HCT116 (cell line): ENCODE data around the gene KIF13A. TPM values are rescaled to one million over a fixed set of nuclear protein-coding genes. Genes with fewer than 3 reads are reported as not detected.

Experiments used
- ATAC-seq: fragments of 200-7000 bp; cut with Tn5 transposase; 2 replicates; pipeline ENCODE4 v1.9.1; 2020; ENCODE audit warnings: mild to moderate bottlenecking, moderate library complexity
- BruUV-seq: library from RNA; stranded (reverse); fragments of 400-500 nt; replicated peaks from 2 replicates; lab custom pipeline; 2021; lab: Mats Ljungman, UMichigan
- CTCF ChIA-PET: fragments of 300-600 bp; sonication (Branson Sonifier 250); formaldehyde crosslinking; loops from one replicate; lab custom pipeline; 2021; ENCODE audit warnings: antibody characterized with exemption; lab: Charles Lee
- POLR2A ChIA-PET: fragments of 300-600, 350-600 bp; sonication (Branson Sonifier 250); formaldehyde crosslinking; loops from one replicate; lab custom pipeline; 2021; ENCODE audit warnings: antibody characterized with exemption; lab: Charles Lee
- RAD21 ChIA-PET, 2 experiments: fragments of 300-600 bp; sonication (Branson Sonifier 250); formaldehyde crosslinking; loops; one replicate each; lab custom pipeline; 2023; ENCODE audit warnings: low total read pairs in 2 of 2; ENCODE audit not compliant: uncharacterized antibody in 2 of 2, unreplicated experiment in 2 of 2, low non-redundant PET in 1 of 2; lab: Charles Lee
- DNase-seq: peaks from one replicate; pipeline ENCODE4 v3.0.0-alpha.2; 2010; ENCODE audit warnings: low read depth, low spot score
- H2AFZ ChIP-seq: fragments of 200-600 bp; shearing (Covaris generic), sonication (generic); 2 replicates; pipeline ENCODE4 v1.6.1; 2017; ENCODE audit warnings: low read depth, mixed run types, mixed read lengths, antibody characterized with exemption, low read length; ENCODE audit not compliant: poor library complexity, severe bottlenecking
- H3K27ac ChIP-seq: 2 replicates; pipeline ENCODE4 v1.5.1; 2012; ENCODE audit warnings: low read depth, low read length
- H3K27me3 ChIP-seq: fragments of 200-600 bp; sonication (generic); 2 replicates; pipeline ENCODE4 v1.6.1; 2016; ENCODE audit warnings: mixed run types, low read length, mixed read lengths; ENCODE audit not compliant: insufficient read depth
- H3K36me3 ChIP-seq, 2 experiments: fragments of 200-500 bp in 1 of 2; fragments of 200-600 bp in 1 of 2; sonication (Bioruptor generic) in 1 of 2; sonication (generic) in 1 of 2; 2 replicates each; pipeline versions ENCODE4 v1.5.1 to v1.6.1; 2014 to 2016; ENCODE audit warnings: low read length in 2 of 2, inconsistent platforms in 1 of 2, mixed read lengths in 1 of 2, mixed run types in 1 of 2; ENCODE audit not compliant: insufficient read depth in 2 of 2, control insufficient read depth in 1 of 2
- H3K4me1 ChIP-seq, 2 experiments: fragments of 200-600 bp in 1 of 2; sonication (generic) in 1 of 2; 2 replicates each; pipeline versions ENCODE4 v1.5.1 to v1.6.1; 2012 to 2017; ENCODE audit warnings: low read length in 2 of 2, inconsistent platforms in 1 of 2, mild to moderate bottlenecking in 1 of 2, mixed read lengths in 1 of 2, mixed run types in 1 of 2, moderate library complexity in 1 of 2; ENCODE audit not compliant: insufficient read depth in 2 of 2, control insufficient read depth in 1 of 2
- H3K4me2 ChIP-seq: fragments of 200-600 bp; sonication (generic); 2 replicates; pipeline ENCODE4 v1.6.1; 2017; ENCODE audit warnings: mixed run types, low read length, mixed read lengths
- H3K4me3 ChIP-seq, 2 experiments: fragments of 200-600 bp in 1 of 2; sonication (generic) in 1 of 2; replicated peaks in 1 of 2; 2 replicates each; pipeline ENCODE4 v1.5.1; 2011 to 2016; ENCODE audit warnings: low read length in 2 of 2, control low read depth in 1 of 2, low read depth in 1 of 2, mild to moderate bottlenecking in 1 of 2, mixed read lengths in 1 of 2, mixed run types in 1 of 2
- H3K79me2 ChIP-seq: fragments of 200-600 bp; sonication (generic); 2 replicates; pipeline ENCODE4 v1.6.1; 2017; ENCODE audit warnings: mild to moderate bottlenecking, mixed run types, low read length, moderate library complexity, mixed read lengths; ENCODE audit not compliant: insufficient read depth
- H3K9ac ChIP-seq: fragments of 200-600 bp; sonication (generic); 2 replicates; pipeline ENCODE4 v1.6.1; 2016; ENCODE audit warnings: low read length, mixed read lengths
- H3K9me2 ChIP-seq: fragments of 200-600 bp; sonication (generic), shearing (Covaris generic); 2 replicates; pipeline ENCODE4 v1.6.1; 2017; ENCODE audit warnings: mixed run types, mild to moderate bottlenecking, moderate library complexity; ENCODE audit not compliant: insufficient read depth
- H3K9me3 ChIP-seq, 2 experiments: fragments of 200-500 bp in 1 of 2; fragments of 200-600 bp in 1 of 2; sonication (Bioruptor generic) in 1 of 2; sonication (generic) in 1 of 2; 2 replicates each; pipeline ENCODE4 v1.6.1; 2014 to 2017; ENCODE audit warnings: low read length in 2 of 2, mixed read lengths in 2 of 2, inconsistent platforms in 1 of 2, low read depth in 1 of 2, mild to moderate bottlenecking in 1 of 2, mixed run types in 1 of 2, moderate library complexity in 1 of 2; ENCODE audit not compliant: control insufficient read depth in 1 of 2, insufficient read depth in 1 of 2
- H4K20me1 ChIP-seq: fragments of 200-600 bp; sonication (generic), shearing (Covaris generic); 2 replicates; pipeline ENCODE4 v1.6.1; 2017; ENCODE audit warnings: mixed run types, mild to moderate bottlenecking, moderate library complexity; ENCODE audit not compliant: insufficient read depth
- CBX3 ChIP-seq: IDR thresholded peaks from 2 replicates; pipeline ENCODE4 v1.6.1; 2012; ENCODE audit warnings: low read depth
- CTCF ChIP-seq, 3 experiments: fragments of 200-600 bp in 1 of 3; sonication (generic) in 1 of 3; IDR thresholded peaks in 2 of 3; conservative IDR thresholded peaks in 1 of 3; 2 replicates each; pipeline ENCODE4 v1.5.1; 2012 to 2017; ENCODE audit warnings: low read depth in 2 of 3, low read length in 2 of 3, antibody characterized with exemption in 1 of 3, borderline replicate concordance in 1 of 3, control low read depth in 1 of 3, mild to moderate bottlenecking in 1 of 3, mixed read lengths in 1 of 3, mixed run types in 1 of 3, moderate library complexity in 1 of 3; ENCODE audit not compliant: insufficient read depth in 1 of 3
- ELF1 ChIP-seq: IDR thresholded peaks from 2 replicates; pipeline ENCODE4 v1.6.1; 2012; ENCODE audit warnings: low read depth, borderline replicate concordance
- EZH2 ChIP-seq: fragments of 200-600 bp; sonication (generic); IDR thresholded peaks from 2 replicates; pipeline ENCODE4 v1.6.1; 2017; ENCODE audit warnings: antibody characterized with exemption, mixed run types
- EZH2phosphoT487 ChIP-seq: fragments of 200-600 bp; IDR thresholded peaks from 2 replicates; pipeline ENCODE4 v1.6.1; 2018; ENCODE audit warnings: antibody characterized with exemption, borderline replicate concordance
- FOSL1 ChIP-seq: IDR thresholded peaks from 2 replicates; pipeline ENCODE4 v1.6.1; 2012; ENCODE audit warnings: low read depth
- JUND ChIP-seq: IDR thresholded peaks from 2 replicates; pipeline ENCODE4 v1.6.1; 2012
- POLR2A ChIP-seq: IDR thresholded peaks from 2 replicates; pipeline ENCODE4 v1.7.0; 2011; ENCODE audit warnings: borderline replicate concordance; ENCODE audit not compliant: insufficient read depth, insufficient read length; ENCODE audit errors: extremely low read depth
- POLR2AphosphoS5 ChIP-seq: IDR thresholded peaks from 2 replicates; pipeline ENCODE4 v1.6.1; 2011; ENCODE audit warnings: mild to moderate bottlenecking, low read depth, low read length, moderate library complexity
- RAD21 ChIP-seq: IDR thresholded peaks from 2 replicates; pipeline ENCODE4 v1.6.1; 2012; ENCODE audit warnings: low read depth, mild to moderate bottlenecking
- REST ChIP-seq: IDR thresholded peaks from 2 replicates; pipeline ENCODE4 v1.6.1; 2012; ENCODE audit warnings: low read depth
- SIN3A ChIP-seq: IDR thresholded peaks from 2 replicates; pipeline ENCODE4 v1.6.1; 2012; ENCODE audit warnings: low read depth
- SP1 ChIP-seq: IDR thresholded peaks from 2 replicates; pipeline ENCODE4 v1.6.1; 2012; ENCODE audit warnings: low read depth
- TCF7L2 ChIP-seq: IDR thresholded peaks from 2 replicates; pipeline ENCODE4 v1.7.0; 2011; ENCODE audit warnings: borderline replicate concordance, inconsistent platforms; ENCODE audit not compliant: insufficient read depth, insufficient read length; ENCODE audit errors: extremely low read depth
- YY1 ChIP-seq: IDR thresholded peaks from 2 replicates; pipeline ENCODE4 v1.6.1; 2011; ENCODE audit warnings: low read length, low read depth, moderate library complexity, mild to moderate bottlenecking; ENCODE audit not compliant: insufficient replicate concordance; ENCODE audit errors: extremely low read depth
- ZBTB33 ChIP-seq: IDR thresholded peaks from 2 replicates; pipeline ENCODE4 v1.6.1; 2011; ENCODE audit warnings: mild to moderate bottlenecking, low read length, moderate library complexity; ENCODE audit not compliant: insufficient replicate concordance; ENCODE audit errors: extremely low read depth
- ZFX ChIP-seq: fragments of 450-650 bp; IDR thresholded peaks from 2 replicates; pipeline ENCODE4 v1.6.1; 2017
- intact Hi-C: fragments of 100-400 bp; cut with micrococcal nuclease; formaldehyde crosslinking; loops from 2 replicates; pipeline ENCODE4 v1.10.0; 2022
- total RNA-seq: library from RNA; stranded (reverse); gene quantifications from one replicate; pipeline ENCODE4 v1.2.1, GENCODE V29; 2021; ENCODE audit not compliant: unreplicated experiment
- TF ChIP-seq, protein P1 (sequence below): IDR thresholded peaks from 2 replicates; pipeline ENCODE4 v1.6.1; 2012

Gene KIF13A
- total RNA-seq, 1 experiment from 2014 or later, result 23.1 TPM

DNA sequence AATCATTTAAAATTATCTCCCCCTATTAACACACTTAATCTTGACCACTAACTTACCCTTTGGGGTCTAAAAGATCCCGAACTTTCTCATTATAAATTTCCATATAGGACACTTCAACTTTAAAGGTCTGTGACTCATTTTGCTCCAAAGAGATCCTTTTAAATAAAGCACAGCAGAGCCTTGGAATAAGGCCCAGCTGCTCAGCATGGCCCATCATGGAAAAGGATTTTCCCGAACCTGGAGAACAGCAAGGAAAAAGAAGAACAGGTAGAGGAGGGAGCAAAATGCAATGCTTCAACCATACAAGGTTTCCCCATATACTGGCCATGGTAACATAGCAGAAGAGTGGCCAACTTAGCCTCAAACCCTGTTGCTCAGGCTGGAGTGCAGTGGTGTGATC, 132.1 kb downstream of the KIF13A start:
- H3K27me3 ChIP-seq, result no peaks in the 10 kb centered on the region
- no peaks in the 10 kb centered on the region for H3K36me3 ChIP-seq
- CTCF ChIA-PET, result no interaction called here
- no peaks in the 10 kb centered on the region for H4K20me1 ChIP-seq
- no peak overlapping the region for H2AFZ ChIP-seq
- DNase-seq (no peak), ATAC-seq (no peak)
- POLR2A ChIA-PET, result interaction anchor here (0.6 kb wide), 1 partner anchor 150 kb away, joined by 4 read pairs; no protein-coding TSS in a partner anchor
- no peaks in the 10 kb centered on the region for H3K9me3 ChIP-seq
- no TSS peak for BruUV-seq
- no peaks in the 10 kb centered on the region for H3K9me2 ChIP-seq
- RAD21 ChIA-PET, result no interaction called here
- no peak for TF ChIP-seq TCF7L2
- TF ChIP-seq, protein P1, sequence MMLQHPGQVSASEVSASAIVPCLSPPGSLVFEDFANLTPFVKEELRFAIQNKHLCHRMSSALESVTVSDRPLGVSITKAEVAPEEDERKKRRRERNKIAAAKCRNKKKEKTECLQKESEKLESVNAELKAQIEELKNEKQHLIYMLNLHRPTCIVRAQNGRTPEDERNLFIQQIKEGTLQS, result no peak
- no peak for TF ChIP-seq CTCF (IDR thresholded peaks at IDR 0.05 in 2 of 3, conservative IDR thresholded peaks at IDR 0.05 in 1 of 3; ENCODE audit: borderline replicate concordance in 1 of 3, insufficient read depth in 1 of 3, low read depth in 2 of 3, low read length in 2 of 3)
- TF ChIP-seq JUND, result no peak
- TF ChIP-seq REST, result no peak
- TF ChIP-seq FOSL1, result no peak
- TF ChIP-seq ZBTB33, result no peak
- TF ChIP-seq YY1, result no peak
- TF ChIP-seq SIN3A, result no peak
- no peak for TF ChIP-seq SP1
- TF ChIP-seq EZH2, result no peak
- no peak for TF ChIP-seq ELF1
- no peak for TF ChIP-seq EZH2phosphoT487
- TF ChIP-seq POLR2AphosphoS5, result no peak
- TF ChIP-seq ZFX, result no peak
- no peak for TF ChIP-seq CBX3
- no peak for TF ChIP-seq POLR2A
- no peak for TF ChIP-seq RAD21
- H3K79me2 ChIP-seq, result no peaks in the 10 kb centered on the region
- H3K4me1 ChIP-seq, result no peaks in the 10 kb centered on the region
- H3K27ac ChIP-seq, result no peak overlapping the region
- no peak overlapping the region for H3K4me3 ChIP-seq
- no peak overlapping the region for H3K4me2 ChIP-seq
- no peak overlapping the region for H3K9ac ChIP-seq
- intact Hi-C loops, result no loop called here
